Hepatic stellate cell (primary cell): ENCODE measurements around the gene CEP120.
A peak's percentile ranks its signal among the peaks of the same experiment; 100 is the strongest.
"Not testable (repeated sequence)": the region's sequence is repeated elsewhere in the genome, so short reads cannot be mapped to it uniquely, and the experiment has no call there.

Experiments
- DNase-seq: peaks from one replicate; pipeline ENCODE4 v3.0.0; 2011; ENCODE audit warnings: low spot score

CEP120 gene

GRCh38 chr5:123423278-123424149 lies at the start of gene CEP120:
Gene CEP120, minus strand, starts transcription at chr5:123423403. Its CDS starts 405 bp downstream, at chr5:123422998.
- DNase-seq, result peak; percentile 95

GRCh38 chr5:123472150-123472924 lies 49.1 kb upstream of the CEP120 start:
- no peak for DNase-seq

- DNase-seq, result no peak
Measured at GRCh38 chr5:123471385-123471784, 48.2 kb upstream of the CEP120 start.

GRCh38 chr5:123466839-123467238 lies 43.6 kb upstream of the CEP120 start:
- DNase-seq, result not testable (repeated sequence)

GRCh38 chr5:123460296-123460729 lies 37.1 kb upstream of the CEP120 start:
- DNase-seq, result no peak

GRCh38 chr5:123458994-123459393 lies 35.8 kb upstream of the CEP120 start:
- not testable (repeated sequence) for DNase-seq

- DNase-seq, result no peak
Measured at GRCh38 chr5:123456242-123456641, 33.0 kb upstream of the CEP120 start.

GRCh38 chr5:123455640-123456039 lies 32.4 kb upstream of the CEP120 start:
- no peak for DNase-seq

- no peak for DNase-seq
Measured at GRCh38 chr5:123455095-123455494, 31.9 kb upstream of the CEP120 start.

- DNase-seq, result no peak
Measured at GRCh38 chr5:123454259-123454911, 31.2 kb upstream of the CEP120 start.

GRCh38 chr5:123452401-123452800 lies 29.2 kb upstream of the CEP120 start:
- DNase-seq, result no peak

- no peak for DNase-seq
Measured at GRCh38 chr5:123451047-123451446, 27.8 kb upstream of the CEP120 start.

GRCh38 chr5:123450640-123451039 lies 27.4 kb upstream of the CEP120 start:
- no peak for DNase-seq

- DNase-seq, result no peak
Measured at GRCh38 chr5:123450114-123450513, 26.9 kb upstream of the CEP120 start.

GRCh38 chr5:123449424-123449974 lies 26.3 kb upstream of the CEP120 start:
- DNase-seq, result no peak

GRCh38 chr5:123448743-123449142 lies 25.5 kb upstream of the CEP120 start:
- no peak for DNase-seq

- DNase-seq, result no peak
Measured at GRCh38 chr5:123448017-123448617, 24.9 kb upstream of the CEP120 start.

- no peak for DNase-seq
Measured at GRCh38 chr5:123444016-123444415, 20.8 kb upstream of the CEP120 start.

- DNase-seq, result no peak
Measured at GRCh38 chr5:123441408-123441807, 18.2 kb upstream of the CEP120 start.

- DNase-seq, result no peak
Measured at GRCh38 chr5:123440456-123441181, 17.4 kb upstream of the CEP120 start.

GRCh38 chr5:123439709-123440108 lies 16.5 kb upstream of the CEP120 start:
- DNase-seq, result no peak
